Kidney (tissue), 14 donors: ENCODE results near the gene MBOAT2. TPM values are rescaled to one million over a fixed set of nuclear protein-coding genes. Genes with fewer than 3 reads are reported as not detected.

Source experiments
- DNase-seq, 5 donors: peaks; one replicate each; pipeline ENCODE4 v3.0.0-alpha.2; 2013 to 2020
- FAIRE-seq: peaks from 2 replicates; lab custom pipeline; 2012; peaks lifted over from hg19 to GRCh38; lab: Jason Lieb, UNC
- H3K27ac ChIP-seq, 2 donors: one replicate each; pipeline ENCODE4 v1.7.0; 2013; ENCODE audit warnings: low read depth in 2 of 2, low read length in 2 of 2, inconsistent platforms in 1 of 2
- H3K27me3 ChIP-seq: one replicate; pipeline ENCODE4 v1.7.1; 2013; ENCODE audit warnings: low read length, inconsistent platforms; ENCODE audit not compliant: control insufficient read depth, insufficient read depth
- H3K36me3 ChIP-seq, 3 donors: one replicate each; pipeline versions ENCODE4 v1.7.0 to v1.7.1; 2013; ENCODE audit warnings: low read length in 3 of 3, control low read depth in 1 of 3, inconsistent platforms in 1 of 3; ENCODE audit not compliant: insufficient read depth in 3 of 3, control insufficient read depth in 2 of 3
- H3K4me1 ChIP-seq, 3 donors: one replicate each; pipeline versions ENCODE4 v1.7.0 to v1.7.1; 2013; ENCODE audit warnings: low read length in 3 of 3, inconsistent platforms in 1 of 3, low read depth in 1 of 3; ENCODE audit not compliant: control insufficient read depth in 2 of 3, insufficient read depth in 2 of 3
- H3K4me3 ChIP-seq, 3 donors: one replicate each; pipeline versions ENCODE4 v1.7.0 to v1.8.1; 2013; ENCODE audit warnings: low read length in 3 of 3, control low read depth in 1 of 3, inconsistent platforms in 1 of 3
- H3K9ac ChIP-seq, 3 donors: one replicate each; pipeline versions ENCODE4 v1.7.0 to v1.7.1; 2013; ENCODE audit warnings: low read length in 3 of 3, control low read depth in 1 of 3, inconsistent platforms in 1 of 3
- H3K9me3 ChIP-seq, 3 donors: one replicate each; pipeline versions ENCODE4 v1.7.0 to v1.7.1; 2013; ENCODE audit warnings: low read length in 3 of 3, control low read depth in 1 of 3, inconsistent platforms in 1 of 3; ENCODE audit not compliant: control insufficient read depth in 2 of 3, insufficient read depth in 1 of 3
- CTCF ChIP-seq: IDR thresholded peaks from 3 replicates; pipeline ENCODE4 v1.5.1; 2012; ENCODE audit warnings: mild to moderate bottlenecking, moderate library complexity, borderline replicate concordance; ENCODE audit not compliant: insufficient read depth; ENCODE audit errors: extremely low read depth
- intact Hi-C: fragments of 100-400 bp; cut with DNase I; formaldehyde crosslinking; loops from one replicate; pipeline ENCODE4 v1.11.1; 2022
- polyA plus RNA-seq: library from polyadenylated mRNA; stranded (reverse); fragments of 350-450 nt; fragmentation: Illumina TruSeq; extraction: RNeasy Lipid Tissue Mini Kit (QIAGEN cat#74804); gene quantifications from one replicate; pipeline ENCODE4 v1.2.3, GENCODE V29; 2014; ENCODE audit warnings: low read depth, low replicate concordance; ENCODE audit not compliant: insufficient read depth
- total RNA-seq: library from RNA; stranded (reverse); fragmentation: NEBNext Ultra II Directional; extraction: Animal tissue kit (Norgen Biotek cat#: 25700); gene quantifications from one replicate; pipeline ENCODE4 v1.2.1, GENCODE V29; 2021
- donor health status: control.
- donor health status: control.
- donor health status: control.
- donor health status: control.
- donor health status: control.
- donor health status: DM: yes; HTN: yes; CAD: no.
- donor health status: Normal renal cell carcinoma (clear cell type).

Gene MBOAT2
- total and polyA plus RNA-seq, 2 donors from 2014 or later: 15.9 to 28.6 TPM

- FAIRE-seq (no peak), DNase-seq (no peak)
- Histone ChIP-seq H3K4me1 (no peaks in the 10 kb centered on the region), H3K9ac (no peak overlapping the region), H3K4me3 (no peak overlapping the region), H3K36me3 (peaks cover 0 to 4% (median 0%) of the 10 kb centered on the region in 3 donors), H3K27ac (no peak overlapping the region), H3K27me3 (no peaks in the 10 kb centered on the region), H3K9me3 (no peaks in the 10 kb centered on the region)
- intact Hi-C loops: loop anchor here (10.0 kb wide), 1 partner anchor 257 kb away; no protein-coding TSS in a partner anchor
- TF ChIP-seq CTCF: no peak
Measured at GRCh38 chr2:8877894-8878293, 125.6 kb downstream of the MBOAT2 start.

GRCh38 chr2:8877332-8877731, 126.2 kb downstream of the MBOAT2 start:
- H3K9ac ChIP-seq: no peak overlapping the region
- H3K36me3 ChIP-seq: peaks cover 0 to 4% (median 0%) of the 10 kb centered on the region in 3 donors
- no peaks in the 10 kb centered on the region for H3K27me3 ChIP-seq
- no peak for TF ChIP-seq CTCF
- DNase-seq: no peak
- FAIRE-seq: no peak
- intact Hi-C loops: loop anchor here (10.0 kb wide), 1 partner anchor 257 kb away; no protein-coding TSS in a partner anchor
- no peak overlapping the region for H3K4me3 ChIP-seq
- H3K27ac ChIP-seq: no peak overlapping the region
- H3K9me3 ChIP-seq: no peaks in the 10 kb centered on the region
- H3K4me1 ChIP-seq: no peaks in the 10 kb centered on the region

GRCh38 chr2:8876628-8877027, 126.9 kb downstream of the MBOAT2 start:
- no peaks in the 10 kb centered on the region for H3K4me1 ChIP-seq
- no peak for TF ChIP-seq CTCF
- no peaks in the 10 kb centered on the region for H3K27me3 ChIP-seq
- H3K9me3 ChIP-seq: no peaks in the 10 kb centered on the region
- H3K9ac ChIP-seq: no peak overlapping the region
- intact Hi-C loops: loop anchor here (10.0 kb wide), 1 partner anchor 258 kb away; no protein-coding TSS in a partner anchor
- H3K4me3 ChIP-seq: no peak overlapping the region
- no peak for DNase-seq
- FAIRE-seq: no peak
- H3K27ac ChIP-seq: no peak overlapping the region
- peaks cover 0 to 4% (median 0%) of the 10 kb centered on the region in 3 donors for H3K36me3 ChIP-seq
